Stimulated activated memory B cell treated with anti-CD40 and anti-IgM and Interleukin-4, amounts not matched to agents 10 μg/mL and 1 μg/mL and 100 μg/mL, for 72 hours (primary cell): Measurements from ENCODE around the gene TAF3.
A peak's percentile ranks its signal among the peaks of the same experiment; 100 is the strongest.

Experiments
- ATAC-seq: fragments of 150-1000 bp; cut with Tn5 transposase; 2 replicates; pipeline ENCODE4 v1.10.0; 2021
- H3K27ac Mint-ChIP-seq: one replicate; pipeline ENCODE4 v1.8.0; 2022; ENCODE audit warnings: mild to moderate bottlenecking, mixed read lengths
- H3K27me3 Mint-ChIP-seq: one replicate; pipeline ENCODE4 v1.8.0; 2022; ENCODE audit warnings: mixed read lengths
- H3K36me3 Mint-ChIP-seq: one replicate; pipeline ENCODE4 v1.8.0; 2022; ENCODE audit warnings: mixed read lengths
- H3K4me1 Mint-ChIP-seq: one replicate; pipeline ENCODE4 v1.8.0; 2022; ENCODE audit warnings: mixed read lengths
- H3K4me3 Mint-ChIP-seq: one replicate; pipeline ENCODE4 v1.8.0; 2022; ENCODE audit warnings: mild to moderate bottlenecking, moderate library complexity, mixed read lengths
- H3K9me3 Mint-ChIP-seq: one replicate; pipeline ENCODE4 v1.8.0; 2022; ENCODE audit warnings: mixed read lengths

The TAF3 gene

DNA sequence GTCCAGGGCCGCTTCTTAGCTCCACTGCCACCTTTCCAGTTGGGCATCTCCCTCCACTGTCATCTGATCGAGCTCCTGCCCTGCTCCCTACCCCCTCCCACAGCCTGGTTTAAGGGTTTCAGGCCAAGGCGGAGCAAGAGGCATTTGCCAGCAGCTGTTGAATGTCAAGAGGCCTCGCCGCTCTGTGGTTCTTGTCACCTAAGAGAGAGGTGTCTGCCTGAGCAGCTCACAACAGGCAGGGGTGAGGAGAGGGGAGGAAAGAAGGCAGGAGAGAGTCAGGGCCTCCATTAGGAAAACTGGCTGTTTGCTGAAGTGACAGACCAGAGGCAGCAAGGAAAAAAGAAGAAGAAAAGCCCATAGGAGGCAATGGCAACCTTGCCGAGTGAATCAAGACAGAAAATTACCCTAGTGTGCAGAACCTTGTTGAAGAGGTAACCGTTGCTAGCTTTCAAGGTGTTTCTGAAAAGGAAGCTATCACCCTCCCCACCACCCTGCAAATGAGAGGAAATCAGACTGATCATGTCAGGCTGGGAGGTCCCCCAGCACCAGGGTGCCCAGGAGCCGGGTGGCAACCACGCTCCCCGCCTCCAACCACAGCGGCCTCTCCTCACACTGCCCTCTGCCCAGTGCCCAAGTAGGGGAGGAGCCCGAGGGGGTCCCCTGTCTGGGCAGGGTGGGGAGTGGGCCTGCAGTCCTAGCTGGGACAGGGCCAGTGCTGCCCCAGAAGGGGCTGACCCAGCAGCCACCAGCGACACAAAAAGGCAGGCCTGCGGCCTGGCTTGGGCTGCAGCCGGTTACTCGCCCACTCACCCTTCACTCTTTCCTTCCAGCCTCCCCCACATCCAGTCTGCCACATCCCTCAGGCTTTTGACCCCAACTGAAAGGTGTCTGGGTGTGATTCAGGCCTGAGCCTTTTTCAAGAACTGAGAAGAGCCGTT is 243.2 kb downstream of the TAF3 start:
- H3K4me1 Mint-ChIP-seq = peaks cover 34% of the 10 kb centered on the region
- H3K27ac Mint-ChIP-seq = no peak overlapping the region
- peak; percentile 39 for ATAC-seq

DNA sequence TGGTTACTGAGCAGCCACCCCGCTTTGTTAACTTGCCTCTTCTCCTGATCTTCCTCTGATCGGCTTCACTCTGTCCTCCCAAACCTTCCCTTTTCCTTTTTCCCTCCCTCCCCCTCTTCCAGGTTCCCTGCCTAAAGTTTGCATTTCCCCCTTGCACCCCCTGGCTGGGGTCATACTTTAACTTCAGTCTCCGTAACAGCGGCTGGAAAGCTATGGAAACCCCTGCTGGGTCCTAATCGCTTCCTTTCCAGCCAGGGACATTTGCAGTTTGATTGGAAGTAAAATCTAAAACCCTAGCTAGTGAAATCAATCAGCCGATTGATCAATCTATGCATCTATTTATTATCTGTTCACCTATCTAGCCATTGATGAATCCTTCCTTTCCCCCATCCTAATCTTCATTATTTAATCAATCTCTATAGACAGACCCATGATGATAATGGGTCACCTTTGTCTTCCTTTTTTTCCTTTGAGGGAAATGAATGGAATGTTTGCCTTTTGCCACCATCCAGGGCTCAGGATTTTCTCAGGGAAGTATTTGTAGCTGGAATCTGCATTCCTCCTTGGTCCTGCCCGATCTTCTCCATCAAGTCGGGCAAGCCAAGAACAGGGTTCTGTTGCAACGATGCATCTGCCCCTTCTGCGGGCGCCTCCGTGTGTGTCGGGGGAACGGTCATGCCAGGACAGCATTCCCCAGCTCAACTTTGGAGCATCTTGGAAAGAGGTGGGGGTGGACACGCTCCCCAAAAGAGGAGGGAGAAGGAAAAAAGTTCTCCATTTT is 245.0 kb downstream of the TAF3 start:
- Mint-ChIP-seq H3K27ac (no peak overlapping the region), H3K4me3 (no peak overlapping the region), H3K9me3 (no peaks in the 10 kb centered on the region), H3K4me1 (peaks cover 26% of the 10 kb centered on the region), H3K36me3 (no peaks in the 10 kb centered on the region), H3K27me3 (peaks cover 74% of the 10 kb centered on the region)
- ATAC-seq = no peak

More for the DNA sequence above, 243.2 kb downstream of the TAF3 start:
- Mint-ChIP-seq H3K27me3 (peaks cover 89% of the 10 kb centered on the region), H3K9me3 (no peaks in the 10 kb centered on the region), H3K36me3 (no peaks in the 10 kb centered on the region), H3K4me3 (no peak overlapping the region)

DNA sequence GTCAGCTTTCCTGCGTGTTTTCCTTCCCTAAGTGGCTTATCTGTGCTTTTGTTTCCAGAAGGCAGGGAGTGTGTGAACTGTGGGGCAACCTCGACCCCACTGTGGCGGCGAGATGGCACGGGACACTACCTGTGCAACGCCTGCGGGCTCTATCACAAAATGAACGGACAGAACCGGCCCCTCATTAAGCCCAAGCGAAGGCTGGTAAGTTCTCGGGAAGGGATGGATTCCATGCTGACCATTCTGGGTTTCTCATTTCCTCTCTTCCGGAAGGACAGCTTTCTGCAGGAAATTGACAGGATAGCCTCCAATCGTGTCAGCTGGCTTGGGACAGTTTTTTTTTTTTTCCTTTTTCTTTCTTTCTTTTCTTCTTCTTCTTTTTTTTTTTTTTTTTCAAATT is 245.6 kb downstream of the TAF3 start:
- Mint-ChIP-seq H3K9me3 (no peaks in the 10 kb centered on the region), H3K36me3 (no peaks in the 10 kb centered on the region), H3K4me1 (peaks cover 25% of the 10 kb centered on the region), H3K27ac (no peak overlapping the region), H3K4me3 (no peak overlapping the region), H3K27me3 (peaks cover 68% of the 10 kb centered on the region)
- no peak for ATAC-seq

DNA sequence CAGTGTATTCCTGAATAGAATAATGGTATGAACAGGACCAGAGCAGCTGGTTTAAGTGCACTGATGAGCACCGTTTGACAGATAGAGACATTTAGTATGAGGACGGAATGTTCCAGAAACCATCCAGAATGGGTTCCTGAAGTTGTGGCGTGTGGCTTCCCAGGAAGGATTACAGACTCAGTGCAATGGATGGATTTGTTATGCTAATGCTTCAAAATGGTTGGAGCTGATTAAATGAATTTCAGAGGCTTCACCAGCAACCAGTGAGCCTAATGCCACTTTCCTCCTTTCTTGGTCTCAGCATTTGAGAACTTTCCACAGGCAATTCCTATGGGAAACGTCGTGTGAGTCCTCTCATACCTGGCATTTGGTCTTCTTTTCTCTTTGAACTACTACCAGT is 246.1 kb downstream of the TAF3 start:
- Mint-ChIP-seq H3K9me3 (no peaks in the 10 kb centered on the region), H3K27me3 (peaks cover 68% of the 10 kb centered on the region), H3K27ac (no peak overlapping the region), H3K4me1 (peaks cover 20% of the 10 kb centered on the region), H3K4me3 (no peak overlapping the region), H3K36me3 (no peaks in the 10 kb centered on the region)
- ATAC-seq = no peak

DNA sequence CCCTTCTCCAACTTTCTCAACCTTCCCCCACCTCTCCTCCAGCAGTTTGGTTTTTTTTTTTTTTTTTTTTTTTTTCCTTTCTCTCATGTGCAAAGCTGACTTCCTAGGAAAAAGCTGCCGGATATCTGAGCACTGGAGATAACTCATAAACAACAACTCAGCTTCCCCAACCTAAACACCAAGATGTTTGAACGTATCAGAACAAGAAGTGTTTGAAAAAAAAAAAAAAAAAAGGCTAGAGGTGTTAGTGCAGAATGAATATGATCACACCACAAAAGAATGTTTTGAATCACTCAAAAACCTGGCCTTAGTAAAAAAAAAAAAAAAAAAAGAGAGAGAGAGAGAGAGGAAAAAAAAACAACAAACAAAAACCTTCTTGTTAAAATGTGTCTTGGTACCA is 247.3 kb downstream of the TAF3 start:
- Mint-ChIP-seq H3K4me1 (peaks cover 10% of the 10 kb centered on the region), H3K27me3 (peaks cover 66% of the 10 kb centered on the region), H3K36me3 (no peaks in the 10 kb centered on the region), H3K27ac (no peak overlapping the region), H3K9me3 (no peaks in the 10 kb centered on the region), H3K4me3 (no peak overlapping the region)
- no peak for ATAC-seq

DNA sequence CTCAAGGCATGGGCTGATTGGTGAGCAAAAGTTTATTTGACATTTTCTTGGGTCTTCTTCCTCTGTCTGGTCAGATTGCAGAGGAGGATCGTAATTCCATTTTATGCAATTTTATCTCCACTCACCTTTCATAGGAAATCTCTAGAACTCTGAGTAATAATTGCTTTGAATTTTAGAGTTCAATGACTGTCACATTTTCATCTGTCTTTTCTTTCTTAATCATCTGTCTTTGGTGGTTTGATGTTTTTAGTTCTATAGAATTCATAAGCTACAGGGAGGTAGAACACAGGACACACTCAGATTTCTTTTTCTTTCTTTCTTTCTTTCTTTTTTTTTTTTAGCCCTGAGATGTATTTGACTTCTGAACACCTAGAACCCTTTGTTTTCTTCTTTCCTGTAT is 247.8 kb downstream of the TAF3 start:
- no peak overlapping the region for H3K27ac Mint-ChIP-seq
- peaks cover 5% of the 10 kb centered on the region for H3K4me1 Mint-ChIP-seq
- no peak overlapping the region for H3K4me3 Mint-ChIP-seq
- ATAC-seq = no peak
- H3K27me3 Mint-ChIP-seq = peaks cover 66% of the 10 kb centered on the region
- no peaks in the 10 kb centered on the region for H3K36me3 Mint-ChIP-seq
- H3K9me3 Mint-ChIP-seq = no peaks in the 10 kb centered on the region
